Activated T-cell treated with anti-CD3 and anti-CD28 coated beads, Interleukin-2, amount 50 U/mL, for 48 hours (primary cell): ENCODE measurements around the gene C16orf95.
"Not testable (repeated sequence)": the region's sequence is repeated elsewhere in the genome, so short reads cannot be mapped to it uniquely, and the experiment has no call there.

ENCODE experiments used
- DNase-seq, 2 experiments: peaks; one replicate each; pipeline ENCODE4 v3.0.0-alpha.2; 2020

The C16orf95 gene

GRCh38 chr16:87278191-87279093, 38.8 kb downstream of the C16orf95 start:
- peak; percentile 69 to 70 for DNase-seq

GRCh38 chr16:87276924-87277323, 40.3 kb downstream of the C16orf95 start:
- DNase-seq, result no peak

DNA sequence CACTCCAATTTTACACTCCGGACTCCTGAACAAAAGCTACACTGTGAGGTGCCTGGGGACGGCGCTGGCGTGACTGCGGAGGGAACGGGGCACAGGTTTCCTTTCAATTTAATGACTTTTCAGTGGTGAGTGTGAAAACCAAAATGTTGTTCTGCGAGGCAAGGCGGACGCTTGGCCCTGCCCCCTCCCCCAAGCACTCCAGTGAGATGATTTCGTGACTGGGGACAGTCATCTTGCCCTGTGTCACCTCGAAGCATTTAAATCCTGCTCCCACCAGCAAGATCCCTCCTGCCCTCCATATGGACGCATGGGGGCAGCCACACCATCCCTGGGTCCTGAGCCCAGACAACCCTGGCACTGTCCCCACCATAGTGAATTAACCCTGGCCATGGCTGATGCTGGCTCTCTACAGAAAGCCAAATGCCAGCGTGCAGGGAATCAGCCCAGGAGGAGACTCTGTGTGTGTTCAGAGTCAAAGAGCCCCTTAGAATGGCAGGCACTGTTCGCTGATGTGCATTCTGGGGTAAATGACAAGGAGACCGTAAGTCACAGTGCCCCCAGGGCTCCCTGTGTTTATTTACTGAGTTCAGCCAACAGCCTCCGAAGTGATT, 41.0 kb downstream of the C16orf95 start:
- DNase-seq, result no peak

DNA sequence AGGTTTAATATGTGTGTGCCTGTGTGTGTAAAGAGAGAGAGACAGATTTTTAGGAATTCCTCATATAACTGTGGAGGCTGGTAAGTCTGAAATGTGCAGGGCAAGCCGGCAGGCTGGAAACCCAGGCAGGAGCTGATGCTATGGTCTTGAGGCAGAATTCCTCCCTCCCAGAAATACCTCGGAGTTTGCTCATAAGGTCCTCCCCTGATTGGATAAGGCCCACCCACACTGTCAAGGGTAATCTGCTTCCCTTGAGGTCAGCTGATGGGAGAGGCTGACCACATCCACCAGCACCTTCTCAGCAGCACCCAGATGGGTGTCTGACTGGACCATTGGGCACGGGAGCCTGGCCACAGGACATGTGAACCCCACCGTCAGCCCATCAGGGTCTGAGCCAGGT, 42.4 kb downstream of the C16orf95 start:
- no peak for DNase-seq

GRCh38 chr16:87273471-87274030, 43.6 kb downstream of the C16orf95 start:
- no peak for DNase-seq

- DNase-seq, result no peak
Observed at GRCh38 chr16:87271256-87271655, 45.9 kb downstream of the C16orf95 start.

DNA sequence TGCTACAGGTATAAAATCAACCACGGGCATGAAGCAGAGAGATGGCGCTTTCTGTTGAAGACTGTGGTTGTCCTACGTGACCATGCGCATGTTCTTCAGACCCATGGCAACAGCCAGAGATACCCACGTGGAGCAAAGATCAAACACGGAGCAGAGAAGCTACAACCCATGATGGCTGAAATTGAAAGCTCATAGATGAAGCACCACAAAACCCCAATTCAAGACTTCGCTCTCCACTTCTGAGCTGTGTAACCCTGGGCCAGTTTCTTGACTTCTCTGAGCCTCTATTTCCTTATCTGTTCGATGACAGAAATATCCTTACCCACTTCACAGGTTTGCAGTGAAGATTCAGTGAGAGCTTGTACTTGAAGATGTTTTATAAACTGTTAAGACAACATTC, 49.6 kb downstream of the C16orf95 start:
- DNase-seq, result no peak

DNA sequence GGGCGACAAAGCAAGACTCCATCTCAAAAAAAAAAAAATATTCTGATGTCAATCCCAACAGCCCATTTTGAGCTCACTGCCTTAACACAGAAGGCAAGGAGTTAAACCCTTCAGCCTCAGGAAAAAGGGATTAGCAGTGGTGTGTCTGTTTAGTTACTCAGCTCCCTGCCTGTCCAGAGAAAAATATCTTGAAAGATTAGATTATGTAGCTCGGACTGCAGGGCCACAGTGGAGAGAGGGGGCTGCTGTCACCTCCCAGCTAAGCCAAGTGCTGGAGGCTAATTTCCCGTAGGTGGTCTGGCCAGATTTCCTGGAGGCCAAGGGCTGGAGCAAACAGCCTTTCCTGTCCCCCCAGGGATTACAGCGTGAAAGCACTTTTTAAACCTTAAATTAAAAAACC, 50.3 kb downstream of the C16orf95 start:
- DNase-seq, result no peak

DNA sequence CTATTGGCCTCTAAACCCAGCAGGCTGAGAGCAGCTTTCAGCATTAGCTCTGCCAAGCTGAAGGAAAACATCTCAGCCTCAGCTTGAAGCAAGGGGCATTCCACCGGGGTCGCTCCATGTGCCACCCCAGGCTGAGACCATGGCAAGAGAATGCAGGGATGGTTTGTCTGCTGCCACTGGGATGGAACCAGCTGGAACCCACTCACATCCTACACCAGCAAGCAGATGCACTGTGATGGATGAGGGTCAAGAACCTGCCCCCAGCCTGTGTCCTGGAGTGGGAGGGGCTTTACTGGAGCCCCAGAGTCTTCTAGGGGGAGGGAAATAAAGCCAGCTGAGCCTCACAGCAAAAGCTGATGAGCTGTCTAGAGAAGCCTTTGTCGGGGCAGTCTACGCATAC, 51.9 kb downstream of the C16orf95 start:
- no peak for DNase-seq

- no peak for DNase-seq
Observed at GRCh38 chr16:87264634-87265033, 52.6 kb downstream of the C16orf95 start.

DNA sequence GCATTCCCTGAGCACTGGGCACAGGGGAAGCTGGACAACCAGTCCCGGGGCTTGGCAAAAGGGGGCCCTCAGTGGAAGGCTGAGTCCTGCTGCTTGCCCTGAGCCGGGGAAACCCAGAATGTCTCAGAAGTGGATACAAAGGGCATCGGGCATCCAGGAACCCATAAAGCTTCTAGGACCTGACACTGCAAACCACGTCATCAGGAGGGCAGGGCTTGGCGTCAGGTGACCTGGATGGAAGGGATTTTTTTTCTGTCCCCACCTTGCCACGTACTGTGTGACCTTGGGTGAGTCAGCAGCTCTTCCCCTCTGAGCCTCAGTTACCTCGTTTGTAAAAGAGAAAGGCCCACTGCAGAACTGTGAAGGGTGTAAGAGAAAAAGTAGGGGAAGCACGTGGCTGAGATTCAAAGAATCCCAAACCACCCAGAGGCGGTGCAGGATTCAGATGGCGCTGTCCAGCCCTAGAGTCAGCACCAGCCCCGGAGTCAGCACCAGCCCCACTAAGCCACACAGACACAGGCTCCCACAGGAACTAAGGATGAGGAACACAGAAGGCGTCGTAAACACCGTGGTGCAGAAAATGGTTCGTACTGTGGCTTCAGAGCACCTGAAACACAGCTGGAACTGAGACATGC, 53.7 kb downstream of the C16orf95 start:
- no peak for DNase-seq

DNA sequence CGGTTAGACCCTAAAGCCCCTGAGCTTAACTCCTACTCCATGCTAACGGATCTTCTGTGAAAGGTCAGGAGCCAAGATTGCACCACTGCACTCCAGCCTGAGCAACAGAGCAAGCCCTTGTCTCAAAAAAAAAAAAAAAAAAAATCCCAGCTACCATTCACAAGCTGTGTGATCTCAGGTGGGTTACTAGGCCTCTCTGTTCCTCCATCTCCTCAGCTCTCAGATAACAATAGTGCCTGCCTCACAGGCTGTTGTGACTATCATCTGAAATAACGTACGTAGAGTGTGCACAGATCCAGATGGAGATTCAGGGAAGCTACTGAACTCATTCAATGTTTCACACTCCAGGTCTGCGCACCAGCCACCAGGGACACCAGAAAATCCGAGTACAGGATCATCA, 57.8 kb downstream of the C16orf95 start:
- no peak for DNase-seq

- DNase-seq, result not testable (repeated sequence)
Observed at GRCh38 chr16:87258653-87259052, 58.5 kb downstream of the C16orf95 start.

DNA sequence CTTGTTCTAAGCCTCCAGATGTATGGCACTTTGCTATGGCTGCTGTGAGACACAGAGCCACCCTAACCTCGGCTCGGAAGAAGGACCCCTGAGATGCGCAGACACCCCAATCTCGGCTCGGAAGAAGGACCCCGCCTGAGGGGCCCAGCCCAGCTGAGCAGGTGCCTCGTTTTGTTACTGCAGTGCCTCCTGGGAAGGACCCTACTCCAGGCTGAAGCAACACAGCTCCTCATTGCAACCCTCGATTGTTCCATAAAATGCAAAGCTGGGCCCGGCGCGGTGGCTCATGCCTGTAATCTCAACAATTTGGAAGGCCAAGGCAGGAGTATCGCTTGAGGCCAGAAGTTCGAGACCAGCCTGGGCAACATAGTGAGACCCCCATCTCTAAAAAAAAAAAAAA, 61.3 kb downstream of the C16orf95 start:
- DNase-seq, result no peak

- DNase-seq, result no peak
Observed at GRCh38 chr16:87254734-87255133, 62.5 kb downstream of the C16orf95 start.

GRCh38 chr16:87254296-87254695, 62.9 kb downstream of the C16orf95 start:
- no peak for DNase-seq

GRCh38 chr16:87253536-87253935, 63.7 kb downstream of the C16orf95 start:
- no peak for DNase-seq
